ENCODE measurements around the gene LHB.

LHB gene

DNA sequence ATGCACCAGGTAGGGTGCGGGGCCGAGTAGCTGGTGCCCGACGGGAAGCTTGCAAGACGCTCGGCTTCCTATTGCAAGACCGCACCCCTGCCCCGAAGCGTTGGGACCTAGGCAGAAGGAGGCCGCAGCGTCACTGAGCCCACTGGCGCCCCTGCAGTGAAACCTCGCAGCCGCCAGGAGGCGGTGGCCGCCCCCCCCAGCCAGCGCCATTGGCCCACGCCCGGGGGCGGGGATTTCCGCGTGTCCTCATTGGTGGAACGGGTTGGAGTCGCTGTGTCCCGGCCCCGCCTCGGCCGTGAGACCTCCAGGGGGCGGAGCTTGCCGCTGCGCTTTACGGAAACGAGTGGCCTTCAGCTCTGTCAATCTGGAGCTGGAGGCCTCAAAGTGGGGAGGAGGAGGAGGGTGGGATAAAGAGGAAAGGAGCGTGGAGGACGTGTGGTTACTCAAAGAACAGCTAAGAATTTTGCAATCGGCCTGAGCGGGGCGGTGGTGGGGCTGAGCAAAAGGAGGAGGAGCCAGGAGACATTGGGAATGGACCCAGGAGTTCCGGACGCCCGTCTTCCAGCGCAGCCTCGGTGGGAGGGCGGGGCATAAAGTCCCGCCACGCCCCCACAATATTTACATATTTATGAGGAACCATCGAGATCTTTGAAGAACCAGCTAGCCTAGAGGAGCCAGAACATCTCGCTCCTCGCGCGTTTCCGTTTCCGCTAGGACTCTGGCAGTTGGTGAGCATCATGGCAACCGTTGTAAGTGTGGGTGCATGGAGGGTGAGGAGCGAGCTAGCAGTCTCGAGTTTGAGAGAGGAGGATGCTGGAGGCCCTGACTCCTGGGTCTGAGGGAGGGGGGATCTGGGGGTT lies 23.5 kb downstream of the LHB start, which contains the start of the genes GYS1 and RUVBL2:
GYS1 (minus strand) TSS at position 135 of the 860 bp plus-strand sequence. CDS start 197 bp downstream, outside the sequence.
RUVBL2 (plus strand) TSS at position 713 of the 860 bp plus-strand sequence; CDS start at position 738, 25 bp downstream.
- H3K9ac ChIP-seq (ENCODE audit: low read length): peak within 1 kb of the TSS; percentile 77
- peaks cover 11% of the 10 kb centered on the region for H3K4me1 ChIP-seq (ENCODE audit: control insufficient read depth, insufficient read depth, low read length)
- H3K4me3 ChIP-seq (ENCODE audit: low read length): peak within 1 kb of the TSS; percentile 91
- H3K27ac ChIP-seq (ENCODE audit: low read depth, low read length): peak within 1 kb of the TSS; percentile 95
- H3K36me3 ChIP-seq (ENCODE audit: control insufficient read depth, insufficient read depth, low read length): peaks cover 9% of the 10 kb centered on the region
- no peaks in the 10 kb centered on the region for H3K27me3 ChIP-seq (ENCODE audit: control insufficient read depth, insufficient read depth, low read length)

DNA sequence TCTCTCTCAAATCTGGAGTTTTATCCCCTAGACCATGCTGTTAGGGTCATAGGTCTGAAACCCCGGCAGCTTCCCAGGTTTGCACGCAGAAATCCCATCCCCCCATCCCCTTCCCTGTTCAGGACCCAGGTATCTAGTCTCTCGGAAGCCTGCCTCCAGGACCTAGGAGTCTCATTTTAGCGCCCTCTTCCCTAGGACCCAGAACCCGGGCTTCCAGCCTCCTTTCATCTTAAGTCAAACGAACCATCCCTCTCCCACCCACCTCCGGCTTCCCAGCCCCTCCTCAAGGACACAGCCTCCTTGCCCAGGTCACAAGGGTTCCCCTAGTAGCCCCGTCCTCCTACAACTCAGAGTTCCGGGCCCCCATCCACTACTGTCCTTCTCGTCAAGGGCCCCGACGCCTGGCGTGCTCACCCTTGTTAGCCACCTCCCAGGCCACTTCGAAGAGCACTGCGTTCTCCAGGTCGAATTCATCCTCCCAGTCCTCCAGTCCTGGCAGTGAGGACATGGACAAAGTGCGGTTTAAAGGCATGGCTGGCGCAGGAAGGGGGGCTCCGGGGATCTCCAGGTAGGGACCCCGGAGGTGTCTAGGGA lies 24.2 kb downstream of the LHB start:
- Histone ChIP-seq H3K4me1 (ENCODE audit: control insufficient read depth, insufficient read depth, low read length) (peaks cover 11% of the 10 kb centered on the region), H3K27ac (ENCODE audit: low read depth, low read length) (peak overlapping the region; percentile 86), H3K27me3 (ENCODE audit: control insufficient read depth, insufficient read depth, low read length) (no peaks in the 10 kb centered on the region), H3K36me3 (ENCODE audit: control insufficient read depth, insufficient read depth, low read length) (peaks cover 9% of the 10 kb centered on the region), H3K9ac (ENCODE audit: low read length) (peak overlapping the region; percentile 77), H3K4me3 (ENCODE audit: low read length) (peak overlapping the region; percentile 91)

DNA sequence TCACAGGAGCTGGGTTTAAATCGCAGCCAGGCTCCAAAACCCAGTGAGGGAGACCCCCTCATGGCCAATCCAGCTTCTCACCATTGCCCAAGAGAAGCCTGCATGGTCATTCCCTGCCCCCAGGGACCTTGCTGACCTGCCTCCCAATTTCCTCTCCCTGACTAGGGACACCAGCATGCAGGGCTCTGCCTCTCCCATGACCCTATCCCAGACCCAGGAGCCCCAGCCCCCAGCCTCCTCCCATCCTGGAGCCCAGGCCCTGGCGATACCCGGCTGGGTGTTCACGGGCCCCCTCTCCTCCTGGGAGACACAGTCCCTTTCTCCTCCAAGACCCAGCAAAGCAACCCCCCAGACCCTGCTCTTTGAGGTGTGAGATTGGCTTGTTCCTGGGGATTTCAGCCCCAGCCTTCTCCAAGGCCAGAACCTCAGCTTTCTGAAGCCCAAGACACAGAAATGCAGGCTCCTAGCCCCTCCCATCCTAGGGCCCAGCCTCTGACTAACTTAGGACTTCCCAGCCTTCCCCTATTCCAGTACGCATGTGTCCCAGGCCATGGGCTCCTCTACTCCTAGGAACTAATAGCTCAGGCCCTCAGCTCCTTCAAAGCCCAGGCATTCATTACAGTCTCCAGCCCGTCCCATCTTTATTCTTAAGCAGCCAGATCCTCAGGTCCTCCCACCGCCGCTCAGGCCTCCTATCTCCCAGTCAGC lies 24.9 kb downstream of the LHB start:
- Histone ChIP-seq H3K4me1 (ENCODE audit: control insufficient read depth, insufficient read depth, low read length) (peaks cover 11% of the 10 kb centered on the region), H3K27ac (ENCODE audit: low read depth, low read length) (peak overlapping the region; percentile 86), H3K4me3 (ENCODE audit: low read length) (peak overlapping the region; percentile 91), H3K9ac (ENCODE audit: low read length) (peak overlapping the region; percentile 77), H3K27me3 (ENCODE audit: control insufficient read depth, insufficient read depth, low read length) (no peaks in the 10 kb centered on the region), H3K36me3 (ENCODE audit: control insufficient read depth, insufficient read depth, low read length) (peaks cover 9% of the 10 kb centered on the region)

DNA sequence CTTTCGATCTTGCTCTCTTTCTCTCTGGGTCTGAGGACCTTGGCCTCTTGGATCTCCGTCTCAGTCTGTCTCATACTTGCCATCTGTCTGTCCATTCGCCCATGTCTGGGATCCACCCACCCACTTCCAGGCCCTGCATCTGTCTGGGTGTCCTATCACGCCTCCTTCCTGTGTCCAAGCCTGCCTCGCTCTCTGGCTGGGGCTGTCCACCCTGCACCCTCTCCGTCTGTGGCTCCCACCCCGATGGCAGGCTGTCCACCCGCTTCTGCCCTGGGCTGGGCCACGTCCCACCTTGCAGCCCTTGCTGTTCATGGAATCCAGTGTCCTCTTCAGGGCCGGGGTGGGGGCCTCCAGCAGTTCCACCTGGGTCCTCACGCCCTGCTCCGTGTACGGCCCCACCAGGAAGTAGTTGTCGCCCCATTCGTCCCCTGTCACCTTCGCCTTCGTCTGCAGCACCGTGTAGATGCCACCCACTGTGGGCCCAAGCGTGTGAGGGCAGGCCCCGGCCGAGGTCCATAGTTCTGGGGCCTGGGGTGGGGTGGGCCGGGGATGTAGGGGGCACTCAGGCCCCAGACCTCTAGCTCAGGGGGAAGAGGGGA lies 25.8 kb downstream of the LHB start:
- H3K4me1 ChIP-seq (ENCODE audit: control insufficient read depth, insufficient read depth, low read length): peaks cover 11% of the 10 kb centered on the region
- no peaks in the 10 kb centered on the region for H3K27me3 ChIP-seq (ENCODE audit: control insufficient read depth, insufficient read depth, low read length)
- H3K36me3 ChIP-seq (ENCODE audit: control insufficient read depth, insufficient read depth, low read length): peaks cover 10% of the 10 kb centered on the region
- H3K4me3 ChIP-seq (ENCODE audit: low read length): peak overlapping the region; percentile 91
- H3K9ac ChIP-seq (ENCODE audit: low read length): peak overlapping the region; percentile 54
- H3K27ac ChIP-seq (ENCODE audit: low read depth, low read length): no peak overlapping the region

DNA sequence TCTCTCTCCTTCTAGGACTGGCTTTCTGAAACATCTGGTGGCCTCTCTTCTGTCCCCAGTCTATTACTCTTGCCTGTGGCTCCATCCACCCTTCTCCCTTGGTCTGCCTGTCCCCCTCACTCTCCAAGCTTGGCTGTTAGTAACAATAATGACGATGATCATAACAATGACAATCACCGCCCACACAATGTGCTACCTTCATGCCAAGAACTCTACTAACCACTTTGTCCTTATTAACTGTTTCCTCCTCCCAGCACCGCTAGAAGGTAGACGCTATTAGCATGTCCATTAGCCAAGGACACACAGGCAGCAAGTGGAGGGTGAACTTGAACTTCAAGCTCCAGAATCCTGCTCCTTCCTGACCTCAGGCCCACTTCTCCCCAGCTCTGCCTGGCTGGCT lies 26.5 kb downstream of the LHB start:
- no peaks in the 10 kb centered on the region for H3K27me3 ChIP-seq (ENCODE audit: control insufficient read depth, insufficient read depth, low read length)
- peaks cover 11% of the 10 kb centered on the region for H3K4me1 ChIP-seq (ENCODE audit: control insufficient read depth, insufficient read depth, low read length)
- H3K36me3 ChIP-seq (ENCODE audit: control insufficient read depth, insufficient read depth, low read length): peaks cover 16% of the 10 kb centered on the region
- no peak overlapping the region for H3K9ac ChIP-seq (ENCODE audit: low read length)
- H3K27ac ChIP-seq (ENCODE audit: low read depth, low read length): no peak overlapping the region
- H3K4me3 ChIP-seq (ENCODE audit: low read length): no peak overlapping the region

DNA sequence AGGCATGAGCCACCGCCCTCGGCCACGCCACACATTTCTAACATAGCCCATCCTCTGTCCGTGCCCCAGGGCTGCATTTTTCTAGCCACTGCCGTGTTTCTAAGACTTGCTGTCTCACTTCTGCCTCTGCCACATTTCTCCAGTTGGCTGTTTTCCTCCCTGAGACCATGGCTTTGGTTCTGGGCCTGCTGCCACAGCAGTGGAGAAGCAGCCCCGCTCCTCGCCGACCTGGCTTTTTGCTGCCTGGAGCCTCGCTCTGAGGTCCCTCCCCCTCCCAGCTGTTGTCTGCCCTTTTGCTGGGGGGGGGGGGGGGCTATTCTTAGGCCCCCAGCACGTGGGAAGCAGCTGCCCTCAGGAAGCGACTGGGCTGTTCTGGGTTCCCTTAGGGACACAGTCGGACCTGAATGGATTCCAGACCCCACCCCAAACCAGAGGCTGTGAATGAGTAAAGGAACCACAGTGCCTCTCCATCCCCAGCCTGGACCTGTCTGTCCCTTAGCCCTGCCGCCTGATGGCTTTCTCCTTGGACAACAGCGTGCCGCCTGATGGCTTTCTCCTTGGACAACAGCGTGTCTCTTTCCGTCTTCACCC lies 27.1 kb downstream of the LHB start:
- Histone ChIP-seq H3K36me3 (ENCODE audit: control insufficient read depth, insufficient read depth, low read length) (peaks cover 22% of the 10 kb centered on the region), H3K9ac (ENCODE audit: low read length) (no peak overlapping the region), H3K27me3 (ENCODE audit: control insufficient read depth, insufficient read depth, low read length) (no peaks in the 10 kb centered on the region), H3K4me3 (ENCODE audit: low read length) (no peak overlapping the region), H3K4me1 (ENCODE audit: control insufficient read depth, insufficient read depth, low read length) (peaks cover 11% of the 10 kb centered on the region), H3K27ac (ENCODE audit: low read depth, low read length) (no peak overlapping the region)

DNA sequence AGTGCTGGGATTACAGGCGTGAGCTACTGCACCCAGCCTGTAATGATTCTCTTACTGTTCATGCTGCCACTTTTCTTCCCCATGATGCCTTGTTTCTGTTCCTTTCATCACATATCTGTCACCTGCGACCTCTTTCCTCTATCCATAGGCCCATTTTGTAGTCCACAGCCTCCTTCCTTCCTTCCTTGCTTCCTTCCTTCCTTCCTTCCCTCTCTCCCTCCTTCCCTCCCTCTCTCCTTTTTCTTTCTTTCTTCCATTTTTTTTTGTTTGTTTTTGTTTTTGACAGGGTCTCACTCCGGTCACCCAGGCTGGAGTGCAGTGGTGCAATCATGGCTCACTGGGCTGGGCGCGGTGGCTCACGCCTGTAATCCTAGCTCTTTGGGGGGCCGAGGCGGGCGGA lies 28.0 kb downstream of the LHB start:
- H3K36me3 ChIP-seq (ENCODE audit: control insufficient read depth, insufficient read depth, low read length): peaks cover 22% of the 10 kb centered on the region
- no peak overlapping the region for H3K4me3 ChIP-seq (ENCODE audit: low read length)
- H3K27me3 ChIP-seq (ENCODE audit: control insufficient read depth, insufficient read depth, low read length): no peaks in the 10 kb centered on the region
- peaks cover 8% of the 10 kb centered on the region for H3K4me1 ChIP-seq (ENCODE audit: control insufficient read depth, insufficient read depth, low read length)
- H3K27ac ChIP-seq (ENCODE audit: low read depth, low read length): no peak overlapping the region
- no peak overlapping the region for H3K9ac ChIP-seq (ENCODE audit: low read length)

DNA sequence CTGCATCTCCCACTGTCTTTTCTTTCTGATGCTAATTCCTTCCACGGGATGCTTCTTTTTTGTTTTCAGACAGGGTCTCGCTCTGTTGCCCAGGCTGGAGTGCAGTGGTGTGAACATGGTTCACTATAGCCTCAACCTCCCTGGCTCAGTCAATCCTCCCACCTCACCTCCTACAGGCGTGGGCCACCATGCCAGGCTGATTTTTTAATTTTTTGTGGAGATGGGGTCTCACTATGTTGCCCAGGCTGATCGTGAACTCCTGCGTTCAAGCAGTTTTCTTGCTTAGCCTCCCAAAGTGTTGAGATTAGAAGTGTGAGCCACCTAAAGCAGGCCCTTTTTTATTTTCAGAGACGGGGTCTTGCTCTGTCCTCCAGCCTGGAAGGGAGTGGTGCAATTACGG lies 28.6 kb downstream of the LHB start:
- Histone ChIP-seq H3K4me1 (ENCODE audit: control insufficient read depth, insufficient read depth, low read length) (peaks cover 8% of the 10 kb centered on the region), H3K27me3 (ENCODE audit: control insufficient read depth, insufficient read depth, low read length) (no peaks in the 10 kb centered on the region), H3K9ac (ENCODE audit: low read length) (no peak overlapping the region), H3K27ac (ENCODE audit: low read depth, low read length) (no peak overlapping the region), H3K4me3 (ENCODE audit: low read length) (no peak overlapping the region), H3K36me3 (ENCODE audit: control insufficient read depth, insufficient read depth, low read length) (peaks cover 22% of the 10 kb centered on the region)

DNA sequence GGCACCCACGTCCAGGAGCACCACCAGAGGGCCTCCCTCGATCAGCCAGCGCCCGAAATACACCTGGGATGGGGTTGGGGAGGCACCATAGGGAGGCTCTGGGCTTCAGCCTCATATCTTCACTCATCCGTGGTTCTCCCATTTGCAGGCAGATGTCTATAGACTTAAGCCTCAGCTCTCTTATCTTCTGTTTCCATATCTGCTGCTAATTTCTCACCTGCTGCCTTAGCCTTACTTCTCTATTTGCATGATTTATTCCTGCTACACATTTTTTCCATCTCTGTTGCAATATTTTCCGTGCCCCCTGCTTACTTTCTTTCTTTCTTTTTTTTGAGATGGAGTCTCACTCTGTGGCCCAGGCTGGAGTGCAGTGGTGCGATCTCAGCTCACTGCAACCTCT lies 29.6 kb downstream of the LHB start:
- Histone ChIP-seq H3K9ac (ENCODE audit: low read length) (no peak overlapping the region), H3K36me3 (ENCODE audit: control insufficient read depth, insufficient read depth, low read length) (peaks cover 25% of the 10 kb centered on the region), H3K4me3 (ENCODE audit: low read length) (no peak overlapping the region), H3K27ac (ENCODE audit: low read depth, low read length) (no peak overlapping the region), H3K27me3 (ENCODE audit: control insufficient read depth, insufficient read depth, low read length) (no peaks in the 10 kb centered on the region), H3K4me1 (ENCODE audit: control insufficient read depth, insufficient read depth, low read length) (peaks cover 8% of the 10 kb centered on the region)

DNA sequence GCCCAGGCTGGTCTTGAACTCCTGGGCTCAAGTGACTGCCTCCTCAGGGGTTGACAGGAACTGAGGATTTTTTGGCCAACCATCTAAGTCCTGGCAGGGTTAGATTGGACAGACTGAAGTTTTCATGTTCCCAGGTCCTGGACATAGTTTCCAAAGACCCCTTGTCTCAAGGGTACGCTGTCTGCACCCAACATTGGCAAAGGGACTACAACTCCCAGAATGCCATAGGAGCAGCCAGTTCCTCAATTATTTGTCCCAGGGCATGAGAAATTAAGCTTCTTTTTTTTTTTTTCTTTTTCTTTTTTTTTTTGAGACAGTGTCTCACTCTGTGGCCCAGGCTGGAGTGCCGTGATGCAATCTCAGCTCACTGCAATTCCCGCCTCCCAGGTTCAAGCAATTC lies 30.7 kb downstream of the LHB start:
- H3K9ac ChIP-seq (ENCODE audit: low read length): no peak overlapping the region
- H3K4me3 ChIP-seq (ENCODE audit: low read length): no peak overlapping the region
- no peaks in the 10 kb centered on the region for H3K4me1 ChIP-seq (ENCODE audit: control insufficient read depth, insufficient read depth, low read length)
- no peak overlapping the region for H3K27ac ChIP-seq (ENCODE audit: low read depth, low read length)
- peaks cover 28% of the 10 kb centered on the region for H3K36me3 ChIP-seq (ENCODE audit: control insufficient read depth, insufficient read depth, low read length)
- H3K27me3 ChIP-seq (ENCODE audit: control insufficient read depth, insufficient read depth, low read length): no peaks in the 10 kb centered on the region

DNA sequence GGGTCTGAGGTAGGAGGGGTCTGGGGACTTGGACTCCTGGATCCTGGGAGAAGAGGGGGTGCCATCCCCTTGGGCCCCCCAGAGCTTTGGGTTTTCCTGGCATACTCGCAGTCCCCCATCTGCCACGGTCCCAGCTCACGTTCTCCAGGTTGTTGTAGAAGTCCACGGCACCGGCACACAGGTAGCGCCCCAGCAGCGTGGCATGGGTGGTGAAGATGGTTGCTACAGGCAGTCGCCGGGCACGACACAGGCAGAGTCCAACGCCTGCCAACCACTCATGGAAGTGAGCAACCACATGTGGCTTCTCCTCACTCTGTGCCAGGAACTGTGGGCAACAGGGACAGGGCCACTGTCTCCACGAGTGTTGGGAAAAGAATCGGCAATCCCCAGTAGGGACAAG lies 31.2 kb downstream of the LHB start:
- Histone ChIP-seq H3K4me3 (ENCODE audit: low read length) (no peak overlapping the region), H3K27me3 (ENCODE audit: control insufficient read depth, insufficient read depth, low read length) (no peaks in the 10 kb centered on the region), H3K36me3 (ENCODE audit: control insufficient read depth, insufficient read depth, low read length) (peaks cover 31% of the 10 kb centered on the region), H3K4me1 (ENCODE audit: control insufficient read depth, insufficient read depth, low read length) (no peaks in the 10 kb centered on the region), H3K27ac (ENCODE audit: low read depth, low read length) (no peak overlapping the region), H3K9ac (ENCODE audit: low read length) (no peak overlapping the region)

DNA sequence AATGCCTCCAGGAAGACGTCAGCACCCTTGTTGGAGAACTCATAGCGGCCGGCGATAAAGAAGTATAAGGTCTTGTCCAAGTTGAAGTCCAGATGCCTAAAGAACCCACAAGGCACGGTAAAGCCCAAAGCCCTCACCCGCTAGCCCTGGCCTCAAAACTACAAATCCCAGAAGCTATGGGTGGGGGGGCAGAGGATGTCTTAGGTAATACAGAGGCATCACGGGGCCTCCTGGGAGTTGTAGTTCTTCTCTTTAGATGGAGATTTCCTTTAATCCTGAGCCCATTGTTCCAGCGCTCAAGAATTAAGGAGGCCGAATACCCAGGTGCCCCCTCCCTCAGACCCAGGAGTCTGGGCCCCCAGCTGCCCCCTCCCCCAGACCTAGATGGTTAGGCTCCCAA lies 34.6 kb downstream of the LHB start:
- Histone ChIP-seq H3K36me3 (ENCODE audit: control insufficient read depth, insufficient read depth, low read length) (peaks cover 28% of the 10 kb centered on the region), H3K27ac (ENCODE audit: low read depth, low read length) (no peak overlapping the region), H3K4me1 (ENCODE audit: control insufficient read depth, insufficient read depth, low read length) (peaks cover 3% of the 10 kb centered on the region), H3K9ac (ENCODE audit: low read length) (no peak overlapping the region), H3K4me3 (ENCODE audit: low read length) (no peak overlapping the region), H3K27me3 (ENCODE audit: control insufficient read depth, insufficient read depth, low read length) (no peaks in the 10 kb centered on the region)
